ENCODE results near the gene STK32A. TPM values are rescaled to one million over a fixed set of nuclear protein-coding genes. Genes with fewer than 3 reads are reported as not detected.

STK32A gene
- total RNA-seq, 1 experiment from 2014 or later = 6.8 TPM

DNA sequence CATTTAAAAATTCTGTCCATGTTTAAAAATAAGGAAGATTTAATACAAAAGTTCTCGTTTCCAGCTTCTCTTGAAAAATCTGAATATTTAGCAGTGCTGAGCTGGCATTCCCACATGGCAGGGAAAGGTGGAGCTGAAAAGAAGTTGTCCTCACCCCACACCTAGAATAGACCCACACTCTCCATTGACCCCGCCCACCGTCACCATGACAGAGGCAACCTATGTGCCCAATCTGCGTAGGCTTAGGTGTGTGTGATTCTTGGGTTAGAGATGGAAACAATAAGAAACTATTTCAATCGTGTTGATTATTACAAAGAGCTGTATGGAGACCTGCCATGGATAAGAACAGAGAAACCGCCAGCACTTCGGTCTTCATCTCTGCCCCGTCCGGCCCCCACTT is 8.9 kb upstream of the STK32A start:
- no peak for ATAC-seq
- no TSS peak for BruUV-seq (replicated peaks)
- Histone ChIP-seq H3K79me2 (ENCODE audit: low read length) (no peaks in the 10 kb centered on the region), H2AFZ (ENCODE audit: low read length) (no peak overlapping the region), H3K27me3 (ENCODE audit: low read length) (0 out of 2 replicates have a peak, but pooled peaks cover 4% of the 10 kb centered on the region), H3K9me3 (ENCODE audit: low read length) (no peaks in the 10 kb centered on the region), H3K4me2 (ENCODE audit: low read length) (no peak overlapping the region), H3K27ac (ENCODE audit: low read length) (no peak overlapping the region), H3K36me3 (ENCODE audit: low read depth, low read length) (no peaks in the 10 kb centered on the region), H4K20me1 (ENCODE audit: low read length) (no peaks in the 10 kb centered on the region), H3K9ac (ENCODE audit: low read length) (no peak overlapping the region), H3K4me1 (ENCODE audit: insufficient read depth, low read length) (peaks cover 4% of the 10 kb centered on the region; the same call in 1 of the 2 replicates), H3F3A (ENCODE audit: low read length, unreplicated experiment) (no peaks in the 10 kb centered on the region), H3K9me2 (replicated peaks; ENCODE audit: low read length) (no peaks in the 10 kb centered on the region), H3K4me3 (ENCODE audit: low read length) (no peak overlapping the region)
- POLR2A ChIA-PET (ENCODE audit: unreplicated experiment) = no interaction called here
- CTCF ChIA-PET = interaction anchor here (0.5 kb wide), 1 partner anchor 169 kb away, joined by 4 read pairs; no protein-coding TSS in a partner anchor
- intact Hi-C loops (cut with micrococcal nuclease) = no loop called here
- DNase-seq = no peak
- TF ChIP-seq EZH2 (IDR thresholded peaks at IDR 0.05; ENCODE audit: low read length, unreplicated experiment) (no peak), EZH2phosphoT487 (IDR thresholded peaks at IDR 0.05; ENCODE audit: borderline replicate concordance, low read length) (no peak)
- TF ChIP-seq, protein P1, sequence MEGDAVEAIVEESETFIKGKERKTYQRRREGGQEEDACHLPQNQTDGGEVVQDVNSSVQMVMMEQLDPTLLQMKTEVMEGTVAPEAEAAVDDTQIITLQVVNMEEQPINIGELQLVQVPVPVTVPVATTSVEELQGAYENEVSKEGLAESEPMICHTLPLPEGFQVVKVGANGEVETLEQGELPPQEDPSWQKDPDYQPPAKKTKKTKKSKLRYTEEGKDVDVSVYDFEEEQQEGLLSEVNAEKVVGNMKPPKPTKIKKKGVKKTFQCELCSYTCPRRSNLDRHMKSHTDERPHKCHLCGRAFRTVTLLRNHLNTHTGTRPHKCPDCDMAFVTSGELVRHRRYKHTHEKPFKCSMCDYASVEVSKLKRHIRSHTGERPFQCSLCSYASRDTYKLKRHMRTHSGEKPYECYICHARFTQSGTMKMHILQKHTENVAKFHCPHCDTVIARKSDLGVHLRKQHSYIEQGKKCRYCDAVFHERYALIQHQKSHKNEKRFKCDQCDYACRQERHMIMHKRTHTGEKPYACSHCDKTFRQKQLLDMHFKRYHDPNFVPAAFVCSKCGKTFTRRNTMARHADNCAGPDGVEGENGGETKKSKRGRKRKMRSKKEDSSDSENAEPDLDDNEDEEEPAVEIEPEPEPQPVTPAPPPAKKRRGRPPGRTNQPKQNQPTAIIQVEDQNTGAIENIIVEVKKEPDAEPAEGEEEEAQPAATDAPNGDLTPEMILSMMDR (conservative IDR thresholded peaks at IDR 0.05; ENCODE audit: low read depth, low read length) = no peak

DNA sequence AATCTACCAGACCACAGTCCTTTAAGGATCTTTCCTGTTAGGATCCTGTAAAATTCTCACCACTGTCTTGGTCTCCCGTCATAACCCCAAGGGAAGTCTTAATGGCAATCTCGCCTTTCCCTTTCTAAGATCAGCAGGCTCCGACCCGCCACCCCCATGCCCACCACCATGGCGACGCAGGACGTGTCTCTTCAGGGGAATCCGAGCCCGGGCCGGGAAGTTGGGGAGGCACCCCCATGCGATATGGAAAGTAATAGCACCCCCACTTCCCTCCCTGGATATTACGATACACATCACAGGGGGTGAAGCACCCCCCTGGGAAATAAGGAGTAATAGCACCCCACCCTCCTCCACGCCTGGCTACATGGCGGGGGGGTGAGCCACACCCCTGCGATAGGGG is 8.3 kb upstream of the STK32A start:
- Histone ChIP-seq H3F3A (ENCODE audit: low read length, unreplicated experiment) (no peaks in the 10 kb centered on the region), H3K27me3 (ENCODE audit: low read length) (0 out of 2 replicates have a peak, but pooled peaks cover 4% of the 10 kb centered on the region), H3K36me3 (ENCODE audit: low read depth, low read length) (no peaks in the 10 kb centered on the region), H3K4me2 (ENCODE audit: low read length) (no peak overlapping the region), H3K9me3 (ENCODE audit: low read length) (no peaks in the 10 kb centered on the region), H2AFZ (ENCODE audit: low read length) (no peak overlapping the region), H4K20me1 (ENCODE audit: low read length) (no peaks in the 10 kb centered on the region), H3K9ac (ENCODE audit: low read length) (no peak overlapping the region), H3K4me1 (ENCODE audit: insufficient read depth, low read length) (peaks cover 4% of the 10 kb centered on the region; the same call in 1 of the 2 replicates), H3K27ac (ENCODE audit: low read length) (no peak overlapping the region), H3K9me2 (replicated peaks; ENCODE audit: low read length) (no peaks in the 10 kb centered on the region), H3K79me2 (ENCODE audit: low read length) (no peaks in the 10 kb centered on the region), H3K4me3 (ENCODE audit: low read length) (no peak overlapping the region)
- TF ChIP-seq EZH2 (IDR thresholded peaks at IDR 0.05; ENCODE audit: low read length, unreplicated experiment) (no peak), EZH2phosphoT487 (IDR thresholded peaks at IDR 0.05; ENCODE audit: borderline replicate concordance, low read length) (no peak)
- TF ChIP-seq, protein P1 (conservative IDR thresholded peaks at IDR 0.05; ENCODE audit: low read depth, low read length) = no peak
- no peak for ATAC-seq
- ChIA-PET POLR2A (ENCODE audit: unreplicated experiment) (no interaction called here), CTCF (no interaction called here)
- BruUV-seq (replicated peaks) = no TSS peak
- intact Hi-C loops (cut with micrococcal nuclease) = no loop called here
- no peak for DNase-seq

DNA sequence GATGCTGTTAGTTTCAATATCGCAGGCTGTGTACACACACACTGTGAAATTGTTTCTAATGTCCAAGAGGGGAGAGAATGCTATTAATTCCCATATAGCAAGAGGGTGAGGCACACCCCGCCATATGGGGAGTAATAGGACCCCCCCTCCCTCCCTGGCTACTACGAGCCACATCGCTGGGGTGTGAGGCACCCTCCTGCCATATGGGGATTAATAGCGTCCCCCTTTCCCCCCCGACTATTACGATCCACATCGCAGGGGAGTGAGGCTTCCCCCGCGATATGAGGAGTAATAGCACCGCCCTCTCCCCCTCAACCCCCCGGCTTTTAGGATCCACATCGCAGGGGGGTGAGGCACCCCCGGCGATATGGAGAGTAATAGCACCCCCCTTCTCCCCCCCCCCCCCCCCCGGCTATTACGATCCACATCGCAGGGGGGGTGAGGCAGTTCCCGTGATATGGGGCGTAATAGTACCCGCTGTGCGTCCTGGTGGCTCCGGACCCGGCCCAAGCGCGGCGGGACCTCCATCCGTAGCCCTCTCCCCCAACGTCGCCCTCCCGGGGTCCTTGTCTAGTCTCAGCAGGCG is 494 bp upstream of the STK32A start:
- BruUV-seq (replicated peaks) = no TSS peak
- no peaks in the 10 kb centered on the region for H3F3A ChIP-seq (ENCODE audit: low read length, unreplicated experiment)
- no peaks in the 10 kb centered on the region for H4K20me1 ChIP-seq (ENCODE audit: low read length)
- H3K27ac ChIP-seq (ENCODE audit: low read length) = no peak overlapping the region
- peak overlapping the region; percentile 87 for H3K4me2 ChIP-seq (ENCODE audit: low read length)
- H3K79me2 ChIP-seq (ENCODE audit: low read length) = no peaks in the 10 kb centered on the region
- no peaks in the 10 kb centered on the region for H3K4me1 ChIP-seq (ENCODE audit: insufficient read depth, low read length)
- no peaks in the 10 kb centered on the region for H3K9me3 ChIP-seq (ENCODE audit: low read length)
- CTCF ChIA-PET = interaction anchor here (0.6 to 1.2 kb wide), 3 partner anchors 11 to 135 kb away, joined by 4 to 9 read pairs (median 4); no protein-coding TSS in a partner anchor
- H3K4me3 ChIP-seq (ENCODE audit: low read length) = peak overlapping the region; percentile 76
- intact Hi-C loops (cut with micrococcal nuclease) = loop anchor here (2.0 kb wide), 1 partner anchor 70 kb away; no protein-coding TSS in a partner anchor
- peak overlapping the region; percentile 94 for H2AFZ ChIP-seq (ENCODE audit: low read length)
- DNase-seq (no peak), ATAC-seq (peak; percentile 35)
- H3K9me2 ChIP-seq (replicated peaks; ENCODE audit: low read length) = no peaks in the 10 kb centered on the region
- POLR2A ChIA-PET (ENCODE audit: unreplicated experiment) = interaction anchor here (0.7 kb wide), 1 partner anchor 299 kb away, joined by 3 read pairs; no protein-coding TSS in a partner anchor
- H3K9ac ChIP-seq (ENCODE audit: low read length) = no peak overlapping the region
- no peaks in the 10 kb centered on the region for H3K27me3 ChIP-seq (ENCODE audit: low read length)
- TF ChIP-seq, protein P1 (conservative IDR thresholded peaks at IDR 0.05; ENCODE audit: low read depth, low read length) = no peak
- TF ChIP-seq EZH2 (IDR thresholded peaks at IDR 0.05; ENCODE audit: low read length, unreplicated experiment) (no peak), EZH2phosphoT487 (IDR thresholded peaks at IDR 0.05; ENCODE audit: borderline replicate concordance, low read length) (no peak)
- H3K36me3 ChIP-seq (ENCODE audit: low read depth, low read length) = no peaks in the 10 kb centered on the region
